HCT116 (cell line): ENCODE results near the gene BLOC1S3. TPM values are rescaled to one million over a fixed set of nuclear protein-coding genes. Genes with fewer than 3 reads are reported as not detected.

Source experiments
- ATAC-seq: fragments of 200-7000 bp; cut with Tn5 transposase; 2 replicates; pipeline ENCODE4 v1.9.1; 2020; ENCODE audit warnings: mild to moderate bottlenecking, moderate library complexity
- BruUV-seq: library from RNA; stranded (reverse); fragments of 400-500 nt; replicated peaks from 2 replicates; lab custom pipeline; 2021; lab: Mats Ljungman, UMichigan
- CTCF ChIA-PET: fragments of 300-600 bp; sonication (Branson Sonifier 250); formaldehyde crosslinking; loops from one replicate; lab custom pipeline; 2021; ENCODE audit warnings: antibody characterized with exemption; lab: Charles Lee
- POLR2A ChIA-PET: fragments of 300-600, 350-600 bp; sonication (Branson Sonifier 250); formaldehyde crosslinking; loops from one replicate; lab custom pipeline; 2021; ENCODE audit warnings: antibody characterized with exemption; lab: Charles Lee
- RAD21 ChIA-PET, 2 experiments: fragments of 300-600 bp; sonication (Branson Sonifier 250); formaldehyde crosslinking; loops; one replicate each; lab custom pipeline; 2023; ENCODE audit warnings: low total read pairs in 2 of 2; ENCODE audit not compliant: uncharacterized antibody in 2 of 2, unreplicated experiment in 2 of 2, low non-redundant PET in 1 of 2; lab: Charles Lee
- DNase-seq: peaks from one replicate; pipeline ENCODE4 v3.0.0-alpha.2; 2010; ENCODE audit warnings: low read depth, low spot score
- H2AFZ ChIP-seq: fragments of 200-600 bp; shearing (Covaris generic), sonication (generic); 2 replicates; pipeline ENCODE4 v1.6.1; 2017; ENCODE audit warnings: low read depth, mixed run types, mixed read lengths, antibody characterized with exemption, low read length; ENCODE audit not compliant: poor library complexity, severe bottlenecking
- H3K27ac ChIP-seq: 2 replicates; pipeline ENCODE4 v1.5.1; 2012; ENCODE audit warnings: low read depth, low read length
- H3K27me3 ChIP-seq: fragments of 200-600 bp; sonication (generic); 2 replicates; pipeline ENCODE4 v1.6.1; 2016; ENCODE audit warnings: mixed run types, low read length, mixed read lengths; ENCODE audit not compliant: insufficient read depth
- H3K36me3 ChIP-seq, 2 experiments: fragments of 200-500 bp in 1 of 2; fragments of 200-600 bp in 1 of 2; sonication (Bioruptor generic) in 1 of 2; sonication (generic) in 1 of 2; 2 replicates each; pipeline versions ENCODE4 v1.5.1 to v1.6.1; 2014 to 2016; ENCODE audit warnings: low read length in 2 of 2, inconsistent platforms in 1 of 2, mixed read lengths in 1 of 2, mixed run types in 1 of 2; ENCODE audit not compliant: insufficient read depth in 2 of 2, control insufficient read depth in 1 of 2
- H3K4me1 ChIP-seq, 2 experiments: fragments of 200-600 bp in 1 of 2; sonication (generic) in 1 of 2; 2 replicates each; pipeline versions ENCODE4 v1.5.1 to v1.6.1; 2012 to 2017; ENCODE audit warnings: low read length in 2 of 2, inconsistent platforms in 1 of 2, mild to moderate bottlenecking in 1 of 2, mixed read lengths in 1 of 2, mixed run types in 1 of 2, moderate library complexity in 1 of 2; ENCODE audit not compliant: insufficient read depth in 2 of 2, control insufficient read depth in 1 of 2
- H3K4me2 ChIP-seq: fragments of 200-600 bp; sonication (generic); 2 replicates; pipeline ENCODE4 v1.6.1; 2017; ENCODE audit warnings: mixed run types, low read length, mixed read lengths
- H3K4me3 ChIP-seq, 2 experiments: fragments of 200-600 bp in 1 of 2; sonication (generic) in 1 of 2; replicated peaks in 1 of 2; 2 replicates each; pipeline ENCODE4 v1.5.1; 2011 to 2016; ENCODE audit warnings: low read length in 2 of 2, control low read depth in 1 of 2, low read depth in 1 of 2, mild to moderate bottlenecking in 1 of 2, mixed read lengths in 1 of 2, mixed run types in 1 of 2
- H3K79me2 ChIP-seq: fragments of 200-600 bp; sonication (generic); 2 replicates; pipeline ENCODE4 v1.6.1; 2017; ENCODE audit warnings: mild to moderate bottlenecking, mixed run types, low read length, moderate library complexity, mixed read lengths; ENCODE audit not compliant: insufficient read depth
- H3K9ac ChIP-seq: fragments of 200-600 bp; sonication (generic); 2 replicates; pipeline ENCODE4 v1.6.1; 2016; ENCODE audit warnings: low read length, mixed read lengths
- H3K9me2 ChIP-seq: fragments of 200-600 bp; sonication (generic), shearing (Covaris generic); 2 replicates; pipeline ENCODE4 v1.6.1; 2017; ENCODE audit warnings: mixed run types, mild to moderate bottlenecking, moderate library complexity; ENCODE audit not compliant: insufficient read depth
- H3K9me3 ChIP-seq, 2 experiments: fragments of 200-500 bp in 1 of 2; fragments of 200-600 bp in 1 of 2; sonication (Bioruptor generic) in 1 of 2; sonication (generic) in 1 of 2; 2 replicates each; pipeline ENCODE4 v1.6.1; 2014 to 2017; ENCODE audit warnings: low read length in 2 of 2, mixed read lengths in 2 of 2, inconsistent platforms in 1 of 2, low read depth in 1 of 2, mild to moderate bottlenecking in 1 of 2, mixed run types in 1 of 2, moderate library complexity in 1 of 2; ENCODE audit not compliant: control insufficient read depth in 1 of 2, insufficient read depth in 1 of 2
- H4K20me1 ChIP-seq: fragments of 200-600 bp; sonication (generic), shearing (Covaris generic); 2 replicates; pipeline ENCODE4 v1.6.1; 2017; ENCODE audit warnings: mixed run types, mild to moderate bottlenecking, moderate library complexity; ENCODE audit not compliant: insufficient read depth
- CEBPB ChIP-seq: IDR thresholded peaks from 2 replicates; pipeline ENCODE4 v1.6.1; 2012; ENCODE audit warnings: low read depth
- EZH2 ChIP-seq: fragments of 200-600 bp; sonication (generic); IDR thresholded peaks from 2 replicates; pipeline ENCODE4 v1.6.1; 2017; ENCODE audit warnings: antibody characterized with exemption, mixed run types
- EZH2phosphoT487 ChIP-seq: fragments of 200-600 bp; IDR thresholded peaks from 2 replicates; pipeline ENCODE4 v1.6.1; 2018; ENCODE audit warnings: antibody characterized with exemption, borderline replicate concordance
- FOSL1 ChIP-seq: IDR thresholded peaks from 2 replicates; pipeline ENCODE4 v1.6.1; 2012; ENCODE audit warnings: low read depth
- POLR2A ChIP-seq: IDR thresholded peaks from 2 replicates; pipeline ENCODE4 v1.7.0; 2011; ENCODE audit warnings: borderline replicate concordance; ENCODE audit not compliant: insufficient read depth, insufficient read length; ENCODE audit errors: extremely low read depth
- SIN3A ChIP-seq: IDR thresholded peaks from 2 replicates; pipeline ENCODE4 v1.6.1; 2012; ENCODE audit warnings: low read depth
- SP1 ChIP-seq: IDR thresholded peaks from 2 replicates; pipeline ENCODE4 v1.6.1; 2012; ENCODE audit warnings: low read depth
- YY1 ChIP-seq: IDR thresholded peaks from 2 replicates; pipeline ENCODE4 v1.6.1; 2011; ENCODE audit warnings: low read length, low read depth, moderate library complexity, mild to moderate bottlenecking; ENCODE audit not compliant: insufficient replicate concordance; ENCODE audit errors: extremely low read depth
- ZNF274 ChIP-seq: fragments of 200-500 bp; sonication (Bioruptor generic); IDR thresholded peaks from 2 replicates; pipeline ENCODE4 v1.6.1; 2014; ENCODE audit warnings: mild to moderate bottlenecking, low read depth, low read length, inconsistent platforms
- intact Hi-C: fragments of 100-400 bp; cut with micrococcal nuclease; formaldehyde crosslinking; loops from 2 replicates; pipeline ENCODE4 v1.10.0; 2022
- total RNA-seq: library from RNA; stranded (reverse); gene quantifications from one replicate; pipeline ENCODE4 v1.2.1, GENCODE V29; 2021; ENCODE audit not compliant: unreplicated experiment
- TF ChIP-seq, protein P1 (sequence below): IDR thresholded peaks from 2 replicates; pipeline ENCODE4 v1.6.1; 2012
- TF ChIP-seq, protein P2 (sequence below): IDR thresholded peaks from 2 replicates; pipeline ENCODE4 v1.6.1; 2012; ENCODE audit warnings: low read depth
- TF ChIP-seq, protein P3 (sequence below): IDR thresholded peaks from 2 replicates; pipeline ENCODE4 v1.6.1; 2011; ENCODE audit warnings: mild to moderate bottlenecking, low read length, moderate library complexity; ENCODE audit not compliant: insufficient replicate concordance; ENCODE audit errors: extremely low read depth

BLOC1S3 gene
- total RNA-seq, 1 experiment from 2014 or later = 12.2 TPM

DNA sequence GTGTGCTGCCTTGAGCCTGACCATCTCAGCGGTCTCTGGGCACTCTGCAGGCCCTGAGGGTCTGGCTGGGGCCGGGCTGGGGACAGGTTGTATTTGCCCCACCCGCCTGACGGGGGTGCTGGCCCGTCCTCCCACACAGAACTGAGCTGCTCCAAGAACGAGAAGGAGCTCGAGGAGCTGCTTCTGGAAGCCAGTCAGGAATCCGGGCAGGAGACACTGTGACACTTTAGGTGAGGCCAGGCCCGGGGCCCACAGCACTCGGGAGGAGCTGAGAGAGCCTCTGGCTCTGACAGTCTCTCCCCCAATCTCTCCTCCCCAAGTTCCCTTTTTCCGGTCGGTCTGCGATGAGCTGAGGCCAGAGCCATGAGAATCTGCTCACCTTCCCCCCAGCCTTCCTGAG is 32.3 kb upstream of the BLOC1S3 start:
- Histone ChIP-seq H3K9me2 (no peaks in the 10 kb centered on the region), H3K36me3 (no peaks in the 10 kb centered on the region; a peak in 1 of 4 replicates), H3K4me2 (no peak overlapping the region), H4K20me1 (no peaks in the 10 kb centered on the region), H3K9ac (no peak overlapping the region), H3K4me3 (no peak overlapping the region), H3K27me3 (no peaks in the 10 kb centered on the region), H3K9me3 (no peaks in the 10 kb centered on the region), H3K79me2 (no peaks in the 10 kb centered on the region), H3K4me1 (peaks cover 8 to 19% of the 10 kb centered on the region in 2 experiments), H3K27ac (no peak overlapping the region), H2AFZ (no peak overlapping the region)
- no peak for DNase-seq
- ChIA-PET RAD21 (no interaction called here), POLR2A (no interaction called here), CTCF (no interaction called here)
- no peak for ATAC-seq
- TF ChIP-seq SP1 = no peak
- TF ChIP-seq EZH2 = no peak
- TF ChIP-seq, protein P1, sequence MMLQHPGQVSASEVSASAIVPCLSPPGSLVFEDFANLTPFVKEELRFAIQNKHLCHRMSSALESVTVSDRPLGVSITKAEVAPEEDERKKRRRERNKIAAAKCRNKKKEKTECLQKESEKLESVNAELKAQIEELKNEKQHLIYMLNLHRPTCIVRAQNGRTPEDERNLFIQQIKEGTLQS = no peak
- no peak for TF ChIP-seq FOSL1
- TF ChIP-seq, protein P2, sequence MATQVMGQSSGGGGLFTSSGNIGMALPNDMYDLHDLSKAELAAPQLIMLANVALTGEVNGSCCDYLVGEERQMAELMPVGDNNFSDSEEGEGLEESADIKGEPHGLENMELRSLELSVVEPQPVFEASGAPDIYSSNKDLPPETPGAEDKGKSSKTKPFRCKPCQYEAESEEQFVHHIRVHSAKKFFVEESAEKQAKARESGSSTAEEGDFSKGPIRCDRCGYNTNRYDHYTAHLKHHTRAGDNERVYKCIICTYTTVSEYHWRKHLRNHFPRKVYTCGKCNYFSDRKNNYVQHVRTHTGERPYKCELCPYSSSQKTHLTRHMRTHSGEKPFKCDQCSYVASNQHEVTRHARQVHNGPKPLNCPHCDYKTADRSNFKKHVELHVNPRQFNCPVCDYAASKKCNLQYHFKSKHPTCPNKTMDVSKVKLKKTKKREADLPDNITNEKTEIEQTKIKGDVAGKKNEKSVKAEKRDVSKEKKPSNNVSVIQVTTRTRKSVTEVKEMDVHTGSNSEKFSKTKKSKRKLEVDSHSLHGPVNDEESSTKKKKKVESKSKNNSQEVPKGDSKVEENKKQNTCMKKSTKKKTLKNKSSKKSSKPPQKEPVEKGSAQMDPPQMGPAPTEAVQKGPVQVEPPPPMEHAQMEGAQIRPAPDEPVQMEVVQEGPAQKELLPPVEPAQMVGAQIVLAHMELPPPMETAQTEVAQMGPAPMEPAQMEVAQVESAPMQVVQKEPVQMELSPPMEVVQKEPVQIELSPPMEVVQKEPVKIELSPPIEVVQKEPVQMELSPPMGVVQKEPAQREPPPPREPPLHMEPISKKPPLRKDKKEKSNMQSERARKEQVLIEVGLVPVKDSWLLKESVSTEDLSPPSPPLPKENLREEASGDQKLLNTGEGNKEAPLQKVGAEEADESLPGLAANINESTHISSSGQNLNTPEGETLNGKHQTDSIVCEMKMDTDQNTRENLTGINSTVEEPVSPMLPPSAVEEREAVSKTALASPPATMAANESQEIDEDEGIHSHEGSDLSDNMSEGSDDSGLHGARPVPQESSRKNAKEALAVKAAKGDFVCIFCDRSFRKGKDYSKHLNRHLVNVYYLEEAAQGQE = no peak
- no TSS peak for BruUV-seq
- intact Hi-C loops = no loop called here

DNA sequence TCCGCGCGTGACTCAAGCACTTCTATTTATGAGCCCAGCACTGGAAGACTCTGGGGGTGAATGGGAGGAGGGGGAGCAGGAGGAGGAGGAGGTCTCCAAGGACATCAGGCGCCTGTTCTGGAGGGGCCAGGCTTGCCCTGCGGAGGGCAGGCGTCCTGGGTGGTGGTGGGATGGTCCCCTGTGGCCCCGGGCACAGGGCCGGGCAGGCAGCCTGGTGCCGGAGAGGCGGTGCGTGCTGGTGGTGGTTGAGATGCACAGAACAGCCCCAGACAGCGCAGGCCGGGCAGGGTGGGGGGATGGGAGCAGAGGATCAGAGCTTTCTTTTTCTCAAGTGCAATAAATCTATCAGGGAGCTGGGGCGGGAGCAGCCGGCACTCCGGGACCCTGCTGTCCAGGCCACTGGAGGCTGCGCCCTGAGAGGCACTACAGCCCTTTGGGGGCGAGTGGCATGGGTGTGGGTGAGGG is 31.8 kb upstream of the BLOC1S3 start:
- H3K79me2 ChIP-seq = no peaks in the 10 kb centered on the region
- no peaks in the 10 kb centered on the region for H3K27me3 ChIP-seq
- no peaks in the 10 kb centered on the region for H3K9me2 ChIP-seq
- no peaks in the 10 kb centered on the region for H4K20me1 ChIP-seq
- H3K9me3 ChIP-seq = no peaks in the 10 kb centered on the region
- ChIA-PET CTCF (no interaction called here), POLR2A (no interaction called here), RAD21 (no interaction called here)
- no peak overlapping the region for H2AFZ ChIP-seq
- ATAC-seq (no peak), DNase-seq (no peak)
- H3K36me3 ChIP-seq = no peaks in the 10 kb centered on the region; a peak in 1 of 4 replicates
- intact Hi-C loops = no loop called here
- H3K9ac ChIP-seq = no peak overlapping the region
- no TSS peak for BruUV-seq
- peaks cover 11 to 23% of the 10 kb centered on the region in 2 experiments for H3K4me1 ChIP-seq
- no peak overlapping the region for H3K27ac ChIP-seq
- no peak overlapping the region for H3K4me3 ChIP-seq
- TF ChIP-seq FOSL1 = no peak
- no peak for TF ChIP-seq ZNF274
- TF ChIP-seq SP1 = no peak
- TF ChIP-seq, protein P3, sequence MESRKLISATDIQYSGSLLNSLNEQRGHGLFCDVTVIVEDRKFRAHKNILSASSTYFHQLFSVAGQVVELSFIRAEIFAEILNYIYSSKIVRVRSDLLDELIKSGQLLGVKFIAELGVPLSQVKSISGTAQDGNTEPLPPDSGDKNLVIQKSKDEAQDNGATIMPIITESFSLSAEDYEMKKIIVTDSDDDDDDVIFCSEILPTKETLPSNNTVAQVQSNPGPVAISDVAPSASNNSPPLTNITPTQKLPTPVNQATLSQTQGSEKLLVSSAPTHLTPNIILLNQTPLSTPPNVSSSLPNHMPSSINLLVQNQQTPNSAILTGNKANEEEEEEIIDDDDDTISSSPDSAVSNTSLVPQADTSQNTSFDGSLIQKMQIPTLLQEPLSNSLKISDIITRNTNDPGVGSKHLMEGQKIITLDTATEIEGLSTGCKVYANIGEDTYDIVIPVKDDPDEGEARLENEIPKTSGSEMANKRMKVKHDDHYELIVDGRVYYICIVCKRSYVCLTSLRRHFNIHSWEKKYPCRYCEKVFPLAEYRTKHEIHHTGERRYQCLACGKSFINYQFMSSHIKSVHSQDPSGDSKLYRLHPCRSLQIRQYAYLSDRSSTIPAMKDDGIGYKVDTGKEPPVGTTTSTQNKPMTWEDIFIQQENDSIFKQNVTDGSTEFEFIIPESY = no peak
- TF ChIP-seq POLR2A = no peak
- TF ChIP-seq YY1 = no peak
- no peak for TF ChIP-seq SIN3A
- no peak for TF ChIP-seq CEBPB
- no peak for TF ChIP-seq EZH2phosphoT487
- H3K4me2 ChIP-seq = no peak overlapping the region
